ENCODE measurements around the gene TMEM30B.

Gene TMEM30B

GRCh38 chr14:61238611-61239245 lies 42.4 kb downstream of the TMEM30B start:
- DNase-seq (ENCODE audit: extremely low read depth in 1 of 2, low read depth in 1 of 2), result no peak

- no peak for DNase-seq (ENCODE audit: extremely low read depth in 1 of 2, low read depth in 1 of 2)
Measured at GRCh38 chr14:61234215-61234916, 46.8 kb downstream of the TMEM30B start.

- no peak for DNase-seq (ENCODE audit: extremely low read depth in 1 of 2, low read depth in 1 of 2)
Measured at GRCh38 chr14:61233436-61233956, 47.6 kb downstream of the TMEM30B start.

- no peak for DNase-seq (ENCODE audit: extremely low read depth in 1 of 2, low read depth in 1 of 2)
Measured at GRCh38 chr14:61231810-61232209, 49.3 kb downstream of the TMEM30B start.

GRCh38 chr14:61229981-61230380 lies 51.2 kb downstream of the TMEM30B start:
- DNase-seq (ENCODE audit: extremely low read depth in 1 of 2, low read depth in 1 of 2), result no peak

GRCh38 chr14:61229475-61229888 lies 51.7 kb downstream of the TMEM30B start:
- no peak for DNase-seq (ENCODE audit: extremely low read depth in 1 of 2, low read depth in 1 of 2)

- DNase-seq (ENCODE audit: extremely low read depth in 1 of 2, low read depth in 1 of 2), result no peak
Measured at GRCh38 chr14:61227884-61228591, 53.1 kb downstream of the TMEM30B start.
